PC-3 (cell line): Measurements from ENCODE around the gene P2RY6.

Experiments
- EZH2phosphoT487 ChIP-seq: fragments of 300-600 bp; sonication (generic); IDR thresholded peaks from 2 replicates; pipeline ENCODE4 v1.6.1; 2018; ENCODE audit warnings: mild to moderate bottlenecking, antibody characterized with exemption, low read length, borderline replicate concordance
- TF ChIP-seq, protein P1 (sequence below): fragments of 300-600 bp; sonication (generic); conservative IDR thresholded peaks from 2 replicates; pipeline ENCODE4 v1.5.1; 2017; ENCODE audit warnings: antibody characterized with exemption, low read depth, mild to moderate bottlenecking, low read length

DNA sequence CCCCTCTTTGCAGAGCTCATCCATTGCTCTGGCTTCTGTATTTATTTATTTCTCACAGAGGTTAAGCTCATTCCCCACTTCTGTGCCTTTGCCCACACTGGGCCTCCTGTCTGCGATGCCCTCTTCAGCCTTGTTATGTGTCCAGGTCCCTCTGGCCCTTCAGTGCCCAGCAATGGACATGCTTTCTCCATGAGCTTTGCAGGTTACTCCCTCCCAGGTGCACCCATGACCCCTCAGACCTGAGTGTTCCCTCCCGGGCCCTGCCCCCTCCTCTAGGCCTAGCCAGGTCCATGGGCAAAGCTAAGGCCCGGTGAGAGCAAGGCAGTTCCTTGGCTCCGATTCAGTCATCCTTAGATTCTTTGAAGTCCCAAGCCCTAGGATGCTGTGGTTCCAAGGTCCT lies 18.4 kb downstream of the P2RY6 start:
- TF ChIP-seq, protein P1, sequence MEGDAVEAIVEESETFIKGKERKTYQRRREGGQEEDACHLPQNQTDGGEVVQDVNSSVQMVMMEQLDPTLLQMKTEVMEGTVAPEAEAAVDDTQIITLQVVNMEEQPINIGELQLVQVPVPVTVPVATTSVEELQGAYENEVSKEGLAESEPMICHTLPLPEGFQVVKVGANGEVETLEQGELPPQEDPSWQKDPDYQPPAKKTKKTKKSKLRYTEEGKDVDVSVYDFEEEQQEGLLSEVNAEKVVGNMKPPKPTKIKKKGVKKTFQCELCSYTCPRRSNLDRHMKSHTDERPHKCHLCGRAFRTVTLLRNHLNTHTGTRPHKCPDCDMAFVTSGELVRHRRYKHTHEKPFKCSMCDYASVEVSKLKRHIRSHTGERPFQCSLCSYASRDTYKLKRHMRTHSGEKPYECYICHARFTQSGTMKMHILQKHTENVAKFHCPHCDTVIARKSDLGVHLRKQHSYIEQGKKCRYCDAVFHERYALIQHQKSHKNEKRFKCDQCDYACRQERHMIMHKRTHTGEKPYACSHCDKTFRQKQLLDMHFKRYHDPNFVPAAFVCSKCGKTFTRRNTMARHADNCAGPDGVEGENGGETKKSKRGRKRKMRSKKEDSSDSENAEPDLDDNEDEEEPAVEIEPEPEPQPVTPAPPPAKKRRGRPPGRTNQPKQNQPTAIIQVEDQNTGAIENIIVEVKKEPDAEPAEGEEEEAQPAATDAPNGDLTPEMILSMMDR: no peak
- TF ChIP-seq EZH2phosphoT487: no peak
